Measurements from ENCODE around the gene GUK1. TPM values are rescaled to one million over a fixed set of nuclear protein-coding genes. Genes with fewer than 3 reads are reported as not detected.

GUK1 gene
- total and polyA plus RNA-seq, 2 of the 4 experiments (the other 2 are of a cell fraction) = 465 to 548 TPM

DNA sequence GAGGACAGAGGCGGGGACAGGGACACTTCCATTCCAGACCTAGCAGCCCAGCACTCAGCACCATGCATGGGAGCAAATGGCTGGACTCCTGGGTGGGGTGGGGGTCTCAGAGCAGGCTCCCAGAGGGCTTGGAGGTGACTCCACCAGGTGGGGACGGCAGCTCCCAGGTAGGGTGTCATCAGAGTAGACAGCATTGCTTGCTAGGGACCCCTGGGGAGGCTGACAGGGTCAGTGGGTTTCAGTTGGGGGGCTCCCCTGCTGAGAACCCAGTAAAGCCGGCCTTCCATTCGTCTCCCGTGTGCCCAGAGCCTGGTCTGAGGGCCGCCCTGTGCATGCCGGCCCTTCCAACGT, 4.9 kb downstream of the GUK1 start:
- no TSS peak for BruUV-seq (replicated peaks)
- no peak for TF ChIP-seq CEBPB (IDR thresholded peaks at IDR 0.05; ENCODE audit: low read depth, low read length)
- TF ChIP-seq, protein P1, sequence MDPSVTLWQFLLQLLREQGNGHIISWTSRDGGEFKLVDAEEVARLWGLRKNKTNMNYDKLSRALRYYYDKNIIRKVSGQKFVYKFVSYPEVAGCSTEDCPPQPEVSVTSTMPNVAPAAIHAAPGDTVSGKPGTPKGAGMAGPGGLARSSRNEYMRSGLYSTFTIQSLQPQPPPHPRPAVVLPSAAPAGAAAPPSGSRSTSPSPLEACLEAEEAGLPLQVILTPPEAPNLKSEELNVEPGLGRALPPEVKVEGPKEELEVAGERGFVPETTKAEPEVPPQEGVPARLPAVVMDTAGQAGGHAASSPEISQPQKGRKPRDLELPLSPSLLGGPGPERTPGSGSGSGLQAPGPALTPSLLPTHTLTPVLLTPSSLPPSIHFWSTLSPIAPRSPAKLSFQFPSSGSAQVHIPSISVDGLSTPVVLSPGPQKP (IDR thresholded peaks at IDR 0.05; ENCODE audit: borderline replicate concordance, low read depth, low read length) = no peak
- no peak for TF ChIP-seq MAFK (IDR thresholded peaks at IDR 0.05; ENCODE audit: low read depth, low read length)
- TF ChIP-seq RCOR1 (IDR thresholded peaks at IDR 0.05; ENCODE audit: insufficient replicate concordance, low read length) = no peak
- TF ChIP-seq FOS (IDR thresholded peaks at IDR 0.05; ENCODE audit: low read depth, low read length) = no peak
- no peak for TF ChIP-seq RAD21 (IDR thresholded peaks at IDR 0.05; ENCODE audit: low read length)
- TF ChIP-seq POLR2A (IDR thresholded peaks at IDR 0.05; ENCODE audit: low read depth, low read length) = no peak
- TF ChIP-seq NFE2L2 (IDR thresholded peaks at IDR 0.05; ENCODE audit: low read depth, low read length) = no peak
- TF ChIP-seq, protein P2, sequence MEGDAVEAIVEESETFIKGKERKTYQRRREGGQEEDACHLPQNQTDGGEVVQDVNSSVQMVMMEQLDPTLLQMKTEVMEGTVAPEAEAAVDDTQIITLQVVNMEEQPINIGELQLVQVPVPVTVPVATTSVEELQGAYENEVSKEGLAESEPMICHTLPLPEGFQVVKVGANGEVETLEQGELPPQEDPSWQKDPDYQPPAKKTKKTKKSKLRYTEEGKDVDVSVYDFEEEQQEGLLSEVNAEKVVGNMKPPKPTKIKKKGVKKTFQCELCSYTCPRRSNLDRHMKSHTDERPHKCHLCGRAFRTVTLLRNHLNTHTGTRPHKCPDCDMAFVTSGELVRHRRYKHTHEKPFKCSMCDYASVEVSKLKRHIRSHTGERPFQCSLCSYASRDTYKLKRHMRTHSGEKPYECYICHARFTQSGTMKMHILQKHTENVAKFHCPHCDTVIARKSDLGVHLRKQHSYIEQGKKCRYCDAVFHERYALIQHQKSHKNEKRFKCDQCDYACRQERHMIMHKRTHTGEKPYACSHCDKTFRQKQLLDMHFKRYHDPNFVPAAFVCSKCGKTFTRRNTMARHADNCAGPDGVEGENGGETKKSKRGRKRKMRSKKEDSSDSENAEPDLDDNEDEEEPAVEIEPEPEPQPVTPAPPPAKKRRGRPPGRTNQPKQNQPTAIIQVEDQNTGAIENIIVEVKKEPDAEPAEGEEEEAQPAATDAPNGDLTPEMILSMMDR (conservative IDR thresholded peaks at IDR 0.05; ENCODE audit: low read depth, low read length) = no peak
- no peak for TF ChIP-seq MAZ (IDR thresholded peaks at IDR 0.05; ENCODE audit: borderline replicate concordance, low read depth, low read length)
- no peak for TF ChIP-seq SMC3 (IDR thresholded peaks at IDR 0.05; ENCODE audit: low read depth, low read length)
- no peak for TF ChIP-seq BHLHE40 (IDR thresholded peaks at IDR 0.05; ENCODE audit: low read depth, low read length)
- no peak for TF ChIP-seq RFX5 (IDR thresholded peaks at IDR 0.05; ENCODE audit: low read depth, low read length)
- TF ChIP-seq, protein P3, sequence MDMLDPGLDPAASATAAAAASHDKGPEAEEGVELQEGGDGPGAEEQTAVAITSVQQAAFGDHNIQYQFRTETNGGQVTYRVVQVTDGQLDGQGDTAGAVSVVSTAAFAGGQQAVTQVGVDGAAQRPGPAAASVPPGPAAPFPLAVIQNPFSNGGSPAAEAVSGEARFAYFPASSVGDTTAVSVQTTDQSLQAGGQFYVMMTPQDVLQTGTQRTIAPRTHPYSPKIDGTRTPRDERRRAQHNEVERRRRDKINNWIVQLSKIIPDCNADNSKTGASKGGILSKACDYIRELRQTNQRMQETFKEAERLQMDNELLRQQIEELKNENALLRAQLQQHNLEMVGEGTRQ (IDR thresholded peaks at IDR 0.05; ENCODE audit: low read depth, low read length) = no peak
- TF ChIP-seq CHD1 (IDR thresholded peaks at IDR 0.05; ENCODE audit: low read depth, low read length) = no peak
- TF ChIP-seq MXI1 (IDR thresholded peaks at IDR 0.05; ENCODE audit: borderline replicate concordance, low read depth, low read length) = no peak
- in situ Hi-C loops (cut with MboI; ENCODE audit: low sequenced_read_pairs) = no loop called here
- ChIA-PET CTCF (no interaction called here), POLR2A (ENCODE audit: unreplicated experiment) (no interaction called here)
- Histone ChIP-seq H3K4ac (ENCODE audit: low read depth, low read length) (no peak overlapping the region), H3K9ac (ENCODE audit: low read depth, low read length) (no peak overlapping the region), H3K27me3 (ENCODE audit: control insufficient read depth, insufficient read depth, low read length) (no peaks in the 10 kb centered on the region), H4K20me1 (ENCODE audit: insufficient read depth, low read length) (peaks cover 67% of the 10 kb centered on the region), H3K9me3 (ENCODE audit: control insufficient read depth, insufficient read depth, low read length) (no peaks in the 10 kb centered on the region), H3K56ac (ENCODE audit: extremely low read depth, insufficient read depth, low read length) (no peak overlapping the region), H3K79me1 (ENCODE audit: low read depth in 1 of 2, low read length in 2 of 2) (peaks cover 5 to 76% of the 10 kb centered on the region in 2 experiments), H2BK15ac (ENCODE audit: low read depth, low read length) (no peak overlapping the region), H2AFZ (replicated peaks; ENCODE audit: low read length, poor library complexity) (no peak overlapping the region), H3K23ac (ENCODE audit: low read depth, low read length) (no peak overlapping the region), H3K36me3 (ENCODE audit: control insufficient read depth, insufficient read depth, low read length) (peaks cover 15% of the 10 kb centered on the region), H2AK5ac (ENCODE audit: low read depth, low read length) (no peak overlapping the region), H4K5ac (ENCODE audit: low read depth, low read length) (no peak overlapping the region), H2AK9ac (replicated peaks; ENCODE audit: low read depth, low read length, poor library complexity) (no peak overlapping the region), H3K4me3 (ENCODE audit: insufficient read depth, low read depth, low read length) (no peak overlapping the region), H4K8ac (ENCODE audit: low read depth in 2 of 2, low read length in 2 of 2) (no peak overlapping the region), H3K18ac (ENCODE audit: low read depth, low read length) (no peak overlapping the region), H2BK120ac (ENCODE audit: low read depth, low read length) (no peak overlapping the region), H2BK5ac (ENCODE audit: low read depth, low read length, poor library complexity, severe bottlenecking) (no peak overlapping the region), H3K9me1 (ENCODE audit: insufficient read depth, low read length) (peaks cover 24% of the 10 kb centered on the region), H2BK20ac (ENCODE audit: low read depth, low read length) (no peak overlapping the region), H3K4me1 (ENCODE audit: control insufficient read depth, insufficient read depth, low read length) (peaks cover 28% of the 10 kb centered on the region), H3K27ac (ENCODE audit: insufficient read depth, low read length) (no peak overlapping the region), H3K4me2 (ENCODE audit: low read depth, low read length) (no peak overlapping the region), H4K91ac (ENCODE audit: insufficient read depth, low read depth, low read length) (no peak overlapping the region), H3K14ac (replicated peaks; ENCODE audit: low read depth, low read length) (no peak overlapping the region)
- ATAC-seq (ENCODE audit: low read depth) (no peak), DNase-seq (no peak)
- intact Hi-C loops (cut with micrococcal nuclease) = loop anchor here (5.0 kb wide), 1 partner anchor 43 kb away; the partner anchor contains the start of gene C1orf35
- dilution Hi-C loops (cut with HindIII; ENCODE audit: low sequenced_read_pairs, unreplicated experiment) = no loop called here
- WGBS, 2 experiments (ENCODE audit: extremely low coverage in 2 of 2, insufficient read length in 1 of 2) = 100% methylated on average over 6 of the region's 8 CpGs; no CpG with 5 or more reads in 1 of the 2 experiments
